SJSA1 (cell line): Measurements from ENCODE around the gene MED20. TPM values are rescaled to one million over a fixed set of nuclear protein-coding genes. Genes with fewer than 3 reads are reported as not detected.

Experiments
- DNase-seq, 2 experiments: peaks; one replicate each; pipeline ENCODE4 v3.0.0-alpha.2; 2015 to 2020; ENCODE audit warnings: low spot score in 2 of 2, low read depth in 1 of 2
- H3K27ac ChIP-seq: fragments of 250-450 bp; sonication (Bioruptor Pico); 2 replicates; pipeline ENCODE4 v1.5.1; 2020; ENCODE audit warnings: mild to moderate bottlenecking, moderate library complexity
- H3K27me3 ChIP-seq: fragments of 250-450 bp; sonication (Bioruptor Pico); replicated peaks from 2 replicates; pipeline ENCODE4 v1.5.1; 2020; ENCODE audit warnings: mild to moderate bottlenecking, moderate library complexity
- H3K36me3 ChIP-seq: fragments of 250-450 bp; sonication (Bioruptor Pico); 2 replicates; pipeline ENCODE4 v1.5.1; 2020; ENCODE audit warnings: mild to moderate bottlenecking
- H3K4me1 ChIP-seq: fragments of 250-450 bp; sonication (Bioruptor Pico); replicated peaks from 2 replicates; pipeline ENCODE4 v1.6.1; 2021; ENCODE audit warnings: mild to moderate bottlenecking
- H3K4me3 ChIP-seq: fragments of 250-450 bp; sonication (Bioruptor Pico); 2 replicates; pipeline ENCODE4 v1.5.1; 2020; ENCODE audit warnings: mild to moderate bottlenecking
- H3K9me3 ChIP-seq: fragments of 250-450 bp; sonication (Bioruptor Pico); replicated peaks from 2 replicates; pipeline ENCODE4 v1.5.1; 2020; ENCODE audit warnings: mild to moderate bottlenecking
- total RNA-seq: library from RNA; depleted of rRNA; stranded (reverse); fragments of >200 nt; shearing (Covaris generic); gene quantifications from 2 replicates; pipeline ENCODE4 v1.2.3, GENCODE V29; 2014; rRNA removed

The MED20 gene, protein sequence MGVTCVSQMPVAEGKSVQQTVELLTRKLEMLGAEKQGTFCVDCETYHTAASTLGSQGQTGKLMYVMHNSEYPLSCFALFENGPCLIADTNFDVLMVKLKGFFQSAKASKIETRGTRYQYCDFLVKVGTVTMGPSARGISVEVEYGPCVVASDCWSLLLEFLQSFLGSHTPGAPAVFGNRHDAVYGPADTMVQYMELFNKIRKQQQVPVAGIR
- 31.9 and 46.8 TPM in 2 replicates for total RNA-seq

- peaks cover 42% of the 10 kb centered on the region for H3K36me3 ChIP-seq
- H3K9me3 ChIP-seq, result no peaks in the 10 kb centered on the region
- H3K27ac ChIP-seq, result peak within 1 kb of the TSS; percentile 97
- DNase-seq, result peak; percentile 95 to 98
- peak within 1 kb of the TSS; percentile 63 for H3K4me3 ChIP-seq
- no peaks in the 10 kb centered on the region for H3K27me3 ChIP-seq
- H3K4me1 ChIP-seq, result peaks cover 33% of the 10 kb centered on the region
Observed at GRCh38 chr6:41920921-41921711, at the start of gene MED20, which contains the start of gene BYSL. Gene MED20 (minus strand): TSS chr6:41921139. CDS start chr6:41921018, 121 bp downstream. Gene BYSL (plus strand): TSS chr6:41921499. CDS start chr6:41921563, 64 bp downstream.

DNA sequence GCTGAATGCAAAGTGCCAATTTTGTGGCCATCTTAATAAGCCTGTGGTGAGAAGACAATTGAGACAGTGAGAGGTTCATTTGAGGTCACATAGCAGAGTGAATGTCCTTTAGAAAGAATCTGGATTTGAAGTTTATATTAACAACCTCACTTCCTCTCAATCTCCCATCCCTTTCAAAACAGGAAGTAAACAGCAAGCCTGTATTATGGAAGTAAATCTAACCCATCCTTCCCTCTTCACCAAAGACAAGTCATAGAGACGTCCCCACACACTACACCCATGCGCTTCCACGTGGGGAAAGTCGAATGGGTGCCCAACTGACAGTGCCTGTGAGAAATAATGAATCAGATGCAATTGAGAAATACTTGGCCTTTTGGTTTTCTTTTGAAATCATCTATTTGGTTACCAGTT, 49.5 kb upstream of the MED20 start:
- H3K36me3 ChIP-seq, result no peaks in the 10 kb centered on the region
- no peaks in the 10 kb centered on the region for H3K9me3 ChIP-seq
- DNase-seq, result peak in 1 of 2 experiments; percentile 29
- peaks cover 38% of the 10 kb centered on the region for H3K4me1 ChIP-seq
- H3K27ac ChIP-seq, result peak overlapping the region; percentile 27
- no peaks in the 10 kb centered on the region for H3K27me3 ChIP-seq
- H3K4me3 ChIP-seq, result no peak overlapping the region

DNA sequence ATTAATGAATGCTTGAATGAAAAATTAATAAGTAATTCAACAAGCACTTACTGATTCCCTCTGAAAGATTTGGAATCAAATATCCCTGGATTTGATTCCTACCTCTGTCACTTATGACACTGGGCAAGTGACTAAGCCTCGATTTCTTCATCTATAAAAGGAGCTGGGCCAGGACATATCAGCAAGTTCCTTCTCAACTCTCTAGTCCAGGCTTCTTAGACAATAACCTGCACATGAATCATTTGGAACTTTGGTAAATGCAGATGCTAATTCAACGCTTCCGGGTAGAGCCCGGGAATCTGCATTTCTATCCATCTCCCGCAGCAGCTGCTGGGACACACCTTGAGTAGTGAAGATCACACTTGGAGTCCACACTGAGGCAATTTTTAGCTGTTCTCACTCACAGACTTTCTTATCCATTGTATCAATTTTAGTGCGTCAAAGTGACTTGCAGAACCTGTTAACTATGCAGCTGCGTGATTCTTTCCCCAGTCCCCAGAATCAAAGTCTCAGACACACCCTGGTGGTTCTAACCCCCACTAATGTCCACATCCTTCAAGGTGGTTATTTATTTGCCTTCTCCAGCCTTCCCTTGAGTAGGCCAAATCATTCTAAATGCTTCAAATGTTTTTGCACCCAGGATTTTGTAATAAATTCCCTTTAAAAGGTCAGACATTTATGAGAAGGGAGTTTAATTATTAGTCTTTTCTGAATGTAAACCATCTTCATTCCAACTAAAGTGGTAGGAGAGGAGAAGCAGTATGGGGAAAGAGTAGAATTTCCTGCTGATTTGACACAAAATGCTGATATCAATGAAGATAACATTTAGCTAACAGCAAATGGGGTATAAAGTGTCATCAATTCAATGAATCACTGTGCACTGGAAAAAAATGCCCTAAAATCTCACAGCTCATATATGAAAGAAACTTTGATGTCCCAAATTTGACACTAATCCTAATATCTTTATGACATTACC, 46.7 kb upstream of the MED20 start:
- DNase-seq, result peak in 1 of 2 experiments; percentile 18
- Histone ChIP-seq H3K9me3 (no peaks in the 10 kb centered on the region), H3K4me3 (no peak overlapping the region), H3K36me3 (no peaks in the 10 kb centered on the region), H3K27me3 (no peaks in the 10 kb centered on the region), H3K4me1 (peaks cover 35% of the 10 kb centered on the region), H3K27ac (peak overlapping the region; percentile 95)

GRCh38 chr6:41966961-41967311, 46.0 kb upstream of the MED20 start:
- H3K36me3 ChIP-seq, result no peaks in the 10 kb centered on the region
- H3K9me3 ChIP-seq, result no peaks in the 10 kb centered on the region
- peaks cover 35% of the 10 kb centered on the region for H3K4me1 ChIP-seq
- H3K4me3 ChIP-seq, result no peak overlapping the region
- peak; percentile 83 to 93 for DNase-seq
- H3K27ac ChIP-seq, result peak overlapping the region; percentile 95
- no peaks in the 10 kb centered on the region for H3K27me3 ChIP-seq

GRCh38 chr6:41966214-41966920, 45.4 kb upstream of the MED20 start:
- Histone ChIP-seq H3K9me3 (no peaks in the 10 kb centered on the region), H3K4me1 (peaks cover 40% of the 10 kb centered on the region)
- DNase-seq, result no peak

GRCh38 chr6:41965429-41966213, 44.7 kb upstream of the MED20 start:
- peak overlapping the region; percentile 95 for H3K27ac ChIP-seq
- H3K36me3 ChIP-seq, result no peaks in the 10 kb centered on the region
- no peak overlapping the region for H3K4me3 ChIP-seq
- no peaks in the 10 kb centered on the region for H3K27me3 ChIP-seq
- peaks cover 38% of the 10 kb centered on the region for H3K4me1 ChIP-seq
- H3K9me3 ChIP-seq, result no peaks in the 10 kb centered on the region
- no peak for DNase-seq

More at GRCh38 chr6:41966214-41966920, 45.4 kb upstream of the MED20 start:
- Histone ChIP-seq H3K36me3 (no peaks in the 10 kb centered on the region), H3K27ac (peak overlapping the region; percentile 95), H3K27me3 (no peaks in the 10 kb centered on the region), H3K4me3 (no peak overlapping the region)

DNA sequence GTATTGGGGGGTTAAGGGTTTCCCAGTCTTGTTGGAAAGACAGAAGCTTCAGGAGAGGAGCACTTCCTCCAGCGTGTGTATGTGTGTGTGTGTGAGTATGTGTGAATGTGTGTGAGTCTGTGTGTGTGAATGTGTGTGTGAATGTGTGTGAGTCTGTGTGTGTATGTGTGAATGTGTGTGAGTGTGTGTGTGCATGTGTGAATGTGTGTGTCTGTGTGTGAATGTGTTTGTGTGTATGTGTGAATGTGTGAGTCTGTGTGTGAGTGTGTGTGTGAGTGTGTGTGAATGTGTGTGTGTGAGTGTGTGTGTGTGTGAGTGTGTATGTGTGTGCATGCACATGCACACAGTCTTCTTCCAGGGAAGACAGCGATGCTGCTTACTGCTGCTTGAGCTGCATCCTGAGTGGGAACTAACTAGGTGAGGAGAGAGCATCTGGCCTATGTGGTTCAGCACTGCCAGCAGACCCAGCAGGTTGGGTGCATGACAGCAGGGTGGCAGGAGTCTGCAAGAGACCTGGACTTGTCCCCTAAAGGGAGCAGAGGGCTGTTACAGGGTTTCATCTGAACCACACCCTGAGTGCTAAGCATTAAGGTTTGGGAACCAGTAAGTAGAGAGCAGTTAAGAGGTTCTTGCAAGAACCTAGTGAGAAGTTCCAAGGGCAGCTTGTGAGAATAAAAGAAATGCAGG, 43.4 kb upstream of the MED20 start:
- Histone ChIP-seq H3K4me1 (peaks cover 27% of the 10 kb centered on the region), H3K27ac (no peak overlapping the region), H3K4me3 (no peak overlapping the region), H3K9me3 (no peaks in the 10 kb centered on the region), H3K27me3 (no peaks in the 10 kb centered on the region), H3K36me3 (no peaks in the 10 kb centered on the region)
- DNase-seq, result no peak

DNA sequence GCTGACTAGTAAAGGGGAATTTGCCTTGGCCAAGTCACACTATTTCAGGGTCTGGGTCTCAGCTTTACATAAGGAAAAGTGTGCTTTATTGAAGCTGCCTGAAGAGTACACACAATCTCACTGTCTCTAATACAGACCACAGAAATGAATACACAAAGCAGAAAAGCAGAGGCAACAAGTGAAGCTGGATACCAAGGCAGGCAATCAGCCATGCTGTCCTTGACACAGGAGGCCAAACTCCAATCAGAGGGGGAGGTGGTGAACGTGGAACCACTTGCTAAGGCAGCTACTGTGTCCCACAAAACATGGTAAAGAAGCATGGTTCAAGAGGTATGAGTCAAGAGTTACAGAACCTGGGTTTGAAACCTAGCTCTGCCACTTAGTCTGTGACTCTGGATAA, 42.4 kb upstream of the MED20 start:
- Histone ChIP-seq H3K9me3 (no peaks in the 10 kb centered on the region), H3K4me3 (no peak overlapping the region), H3K36me3 (no peaks in the 10 kb centered on the region), H3K27me3 (no peaks in the 10 kb centered on the region), H3K27ac (no peak overlapping the region), H3K4me1 (peaks cover 27% of the 10 kb centered on the region)
- DNase-seq, result no peak

DNA sequence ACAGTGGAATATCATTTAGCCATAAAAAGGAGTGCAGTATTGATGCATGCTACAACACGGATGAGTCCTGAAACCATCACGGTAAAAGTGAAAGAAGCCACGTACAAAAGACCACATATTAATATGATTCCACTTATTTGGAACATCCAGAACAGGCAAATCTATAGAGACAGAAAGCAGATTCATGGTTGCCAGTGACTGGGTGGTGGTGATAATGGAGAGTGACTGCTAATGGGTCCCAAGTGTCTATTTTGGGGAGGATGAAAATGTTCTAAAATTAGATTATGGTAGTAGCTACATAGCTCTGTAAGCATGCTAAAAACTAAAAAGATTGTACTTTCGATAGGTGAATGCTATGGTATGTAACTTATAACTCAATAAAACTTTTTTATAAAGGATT, 39.1 kb upstream of the MED20 start:
- H3K9me3 ChIP-seq, result no peaks in the 10 kb centered on the region
- 0 out of 2 replicates have a peak, but pooled peaks cover 4% of the 10 kb centered on the region for H3K4me1 ChIP-seq
- no peaks in the 10 kb centered on the region for H3K36me3 ChIP-seq
- no peak for DNase-seq
- H3K4me3 ChIP-seq, result no peak overlapping the region
- no peaks in the 10 kb centered on the region for H3K27me3 ChIP-seq
- H3K27ac ChIP-seq, result no peak overlapping the region

DNA sequence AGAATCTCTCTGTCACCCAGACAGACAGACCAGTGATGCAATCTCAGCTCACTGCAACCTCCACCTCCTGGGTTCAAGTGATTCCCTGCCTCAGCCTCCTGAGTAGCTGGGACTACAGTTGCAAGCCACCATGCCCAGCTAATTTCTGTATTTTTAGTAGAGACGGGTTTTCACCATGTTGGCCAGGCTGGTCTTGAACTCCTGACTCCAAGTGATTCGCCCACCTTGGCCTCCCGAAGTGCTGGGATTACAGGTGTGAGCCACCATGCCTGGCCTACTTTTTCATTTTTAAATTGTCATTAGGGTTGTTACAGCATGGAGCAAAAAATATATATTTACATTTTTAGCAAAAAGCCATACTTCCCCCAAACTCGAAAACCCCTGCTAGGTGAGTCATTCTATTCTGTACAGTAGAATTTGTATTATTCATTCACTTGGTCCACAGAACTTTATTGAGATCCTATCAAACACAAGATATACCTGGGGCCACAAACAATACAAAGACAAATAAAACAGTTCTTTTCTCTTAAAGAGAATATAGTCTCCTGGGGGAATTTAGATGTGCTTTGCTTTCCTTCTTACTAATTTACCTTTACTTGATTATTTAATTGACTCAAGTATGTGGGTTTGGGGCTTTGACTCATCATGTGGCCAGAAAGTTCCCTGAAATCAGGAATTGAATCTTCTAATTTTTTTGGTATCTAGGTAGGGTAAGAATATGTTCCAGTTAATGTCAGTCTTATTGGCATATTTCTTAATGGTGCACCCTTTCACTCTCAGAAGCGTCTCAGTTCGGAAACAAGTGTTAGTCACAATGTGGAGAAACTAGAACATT, 37.3 kb upstream of the MED20 start:
- H3K4me1 ChIP-seq, result 0 out of 2 replicates have a peak, but pooled peaks cover 4% of the 10 kb centered on the region
- no peaks in the 10 kb centered on the region for H3K36me3 ChIP-seq
- no peaks in the 10 kb centered on the region for H3K27me3 ChIP-seq
- H3K9me3 ChIP-seq, result no peaks in the 10 kb centered on the region
- DNase-seq, result no peak
- H3K4me3 ChIP-seq, result no peak overlapping the region
- H3K27ac ChIP-seq, result no peak overlapping the region

- Histone ChIP-seq H3K9me3 (no peaks in the 10 kb centered on the region), H3K4me3 (no peak overlapping the region), H3K36me3 (no peaks in the 10 kb centered on the region), H3K27ac (no peak overlapping the region), H3K27me3 (no peaks in the 10 kb centered on the region), H3K4me1 (0 out of 2 replicates have a peak, but pooled peaks cover 4% of the 10 kb centered on the region)
- no peak for DNase-seq
Observed at GRCh38 chr6:41957117-41957516, 36.2 kb upstream of the MED20 start.
